NCI-H2107 treated with DMSO at 0.1 percent for 48 hours (cell line): Measurements from ENCODE around the gene TCF20.

ENCODE experiments used
- DNase-seq: peaks from one replicate; lab custom pipeline; 2025; ENCODE audit not compliant: unreplicated experiment; lab: John Stamatoyannopoulos, UW

TCF20 gene

GRCh38 chr22:42282252-42282942 is 11.9 kb upstream of the TCF20 start:
- no peak for DNase-seq

GRCh38 chr22:42281706-42282251 is 11.3 kb upstream of the TCF20 start:
- no peak for DNase-seq

GRCh38 chr22:42281284-42281683 is 10.8 kb upstream of the TCF20 start:
- no peak for DNase-seq

- DNase-seq = no peak
Measured at GRCh38 chr22:42280836-42281235, 10.4 kb upstream of the TCF20 start.

GRCh38 chr22:42280140-42280539 is 9.7 kb upstream of the TCF20 start:
- no peak for DNase-seq

- DNase-seq = no peak
Measured at GRCh38 chr22:42279425-42280020, 9.1 kb upstream of the TCF20 start.

- peak; percentile 35 for DNase-seq
Measured at GRCh38 chr22:42277988-42278776, 7.7 kb upstream of the TCF20 start.

- DNase-seq = no peak
Measured at GRCh38 chr22:42277232-42277753, 6.8 kb upstream of the TCF20 start.

GRCh38 chr22:42275970-42276369 is 5.5 kb upstream of the TCF20 start:
- DNase-seq = no peak

- no peak for DNase-seq
Measured at GRCh38 chr22:42275176-42275575, 4.7 kb upstream of the TCF20 start.

- DNase-seq = no peak
Measured at GRCh38 chr22:42273855-42274451, 3.5 kb upstream of the TCF20 start.

GRCh38 chr22:42272431-42272999 is 2.1 kb upstream of the TCF20 start:
- DNase-seq = no peak

- no peak for DNase-seq
Measured at GRCh38 chr22:42271906-42272305, 1.5 kb upstream of the TCF20 start.

GRCh38 chr22:42271191-42271813 is 849 bp upstream of the TCF20 start:
- DNase-seq = no peak

GRCh38 chr22:42270176-42270509 is 310 bp downstream of the TCF20 start:
- no peak for DNase-seq

- peak; percentile 3 for DNase-seq
Measured at GRCh38 chr22:42269432-42270175, 849 bp downstream of the TCF20 start.

- no peak for DNase-seq
Measured at GRCh38 chr22:42268852-42269410, 1.5 kb downstream of the TCF20 start.

GRCh38 chr22:42265321-42265720 is 5.1 kb downstream of the TCF20 start:
- no peak for DNase-seq

GRCh38 chr22:42263944-42264343 is 6.5 kb downstream of the TCF20 start:
- no peak for DNase-seq

GRCh38 chr22:42262964-42263363 is 7.5 kb downstream of the TCF20 start:
- DNase-seq = no peak
